Panc1 (cell line): Measurements from ENCODE around the gene ESR1. TPM values are rescaled to one million over a fixed set of nuclear protein-coding genes. Genes with fewer than 3 reads are reported as not detected.

Experiments
- ATAC-seq: fragments of 200-7000 bp; cut with Tn5 transposase; 2 replicates; pipeline ENCODE4 v1.9.1; 2020; ENCODE audit warnings: mild to moderate bottlenecking, moderate library complexity
- BruUV-seq: library from RNA; stranded (reverse); fragments of 400-500 nt; replicated peaks from 2 replicates; lab custom pipeline; 2021; lab: Mats Ljungman, UMichigan
- CTCF ChIA-PET: fragments of 300-600 bp; sonication (Branson Sonifier 250); formaldehyde crosslinking; loops from one replicate; lab custom pipeline; 2022; ENCODE audit warnings: antibody characterized with exemption; lab: Charles Lee
- POLR2A ChIA-PET: fragments of 300-600 bp; sonication (Branson Sonifier 250); formaldehyde crosslinking; loops from one replicate; lab custom pipeline; 2022; ENCODE audit warnings: antibody characterized with exemption; lab: Charles Lee
- DNase-seq: peaks from one replicate; pipeline ENCODE4 v3.0.0-alpha.2; 2010; ENCODE audit warnings: low read depth, low spot score
- H3K27ac ChIP-seq: 2 replicates; pipeline ENCODE4 v1.5.1; 2011; ENCODE audit warnings: mild to moderate bottlenecking, low read length, inconsistent platforms
- H3K27me3 ChIP-seq: fragments of 200-500 bp; sonication (Bioruptor generic); 2 replicates; pipeline ENCODE4 v1.6.0; 2014; ENCODE audit warnings: low read length, inconsistent platforms; ENCODE audit not compliant: control insufficient read depth, insufficient read depth
- H3K36me3 ChIP-seq: fragments of 200-500 bp; sonication (Bioruptor generic); 2 replicates; pipeline ENCODE4 v1.5.1; 2014; ENCODE audit warnings: inconsistent platforms, mild to moderate bottlenecking, low read length, moderate library complexity; ENCODE audit not compliant: control insufficient read depth, insufficient read depth
- H3K4me1 ChIP-seq: 2 replicates; pipeline ENCODE4 v1.5.1; 2011; ENCODE audit warnings: inconsistent platforms, mild to moderate bottlenecking, low read length, moderate library complexity; ENCODE audit not compliant: control insufficient read depth, insufficient read depth
- H3K4me3 ChIP-seq, 2 experiments: 2 replicates each; pipeline ENCODE4 v1.5.1; 2011 to 2012; ENCODE audit warnings: low read depth in 2 of 2, low read length in 2 of 2, mild to moderate bottlenecking in 2 of 2, inconsistent platforms in 1 of 2, moderate library complexity in 1 of 2
- H3K9me3 ChIP-seq: fragments of 200-500 bp; sonication (Bioruptor generic); 2 replicates; pipeline ENCODE4 v1.5.1; 2014; ENCODE audit warnings: low read depth, mild to moderate bottlenecking, inconsistent platforms, low read length, moderate library complexity; ENCODE audit not compliant: control insufficient read depth, insufficient read depth
- CTCF ChIP-seq: fragments of 450-650 bp; IDR thresholded peaks from 2 replicates; pipeline ENCODE4 v1.5.1; 2017; ENCODE audit warnings: mild to moderate bottlenecking
- POLR2AphosphoS5 ChIP-seq: IDR thresholded peaks from 2 replicates; pipeline ENCODE4 v1.6.1; 2012; ENCODE audit warnings: mild to moderate bottlenecking, low read depth, low read length, moderate library complexity
- REST ChIP-seq, 2 experiments: IDR thresholded peaks; 2 replicates each; pipeline ENCODE4 v1.6.1; 2011 to 2012; ENCODE audit warnings: low read depth in 2 of 2, control low read depth in 1 of 2, low read length in 1 of 2, mild to moderate bottlenecking in 1 of 2, moderate library complexity in 1 of 2; ENCODE audit not compliant: insufficient read depth in 1 of 2
- SIN3A ChIP-seq: IDR thresholded peaks from 2 replicates; pipeline ENCODE4 v1.6.1; 2012; ENCODE audit warnings: low read depth, mild to moderate bottlenecking, low read length, moderate library complexity, borderline replicate concordance; ENCODE audit not compliant: insufficient read depth
- TCF7L2 ChIP-seq: IDR thresholded peaks from 2 replicates; pipeline ENCODE4 v1.6.1; 2011; ENCODE audit warnings: mild to moderate bottlenecking, low read depth, low read length, inconsistent platforms
- in situ Hi-C: cut with HindIII; loops from 2 replicates; pipeline ENCODE4 v1.10.0; 2016; ENCODE audit warnings: low sequenced_read_pairs, low pct_unique_long_range_greater_than_20kb
- intact Hi-C: fragments of 100-400 bp; cut with micrococcal nuclease; formaldehyde crosslinking; loops from one replicate; pipeline ENCODE4 v1.10.0; 2022; ENCODE audit not compliant: unreplicated experiment
- total RNA-seq: library from RNA; stranded (reverse); gene quantifications from one replicate; pipeline ENCODE4 v1.2.1, GENCODE V29; 2021; ENCODE audit not compliant: unreplicated experiment

ESR1 gene
- total RNA-seq, 1 experiment from 2014 or later, result 0.03 TPM

GRCh38 chr6:151850479-151851003, 43.1 kb downstream of the ESR1 start:
- Histone ChIP-seq H3K27ac (no peak overlapping the region), H3K4me3 (no peak overlapping the region), H3K36me3 (no peaks in the 10 kb centered on the region), H3K9me3 (no peaks in the 10 kb centered on the region), H3K4me1 (no peaks in the 10 kb centered on the region), H3K27me3 (no peaks in the 10 kb centered on the region; the same call in 1 of the 2 replicates)
- no TSS peak for BruUV-seq
- in situ Hi-C loops, result no loop called here
- intact Hi-C loops, result no loop called here
- TF ChIP-seq TCF7L2, result no peak
- TF ChIP-seq CTCF, result no peak
- no peak for TF ChIP-seq SIN3A
- DNase-seq (no peak), ATAC-seq (no peak)
- POLR2A ChIA-PET, result no interaction called here
- CTCF ChIA-PET, result no interaction called here

GRCh38 chr6:151858294-151858693, 50.8 kb downstream of the ESR1 start:
- TF ChIP-seq TCF7L2, result no peak
- no peak for TF ChIP-seq CTCF
- no peak for TF ChIP-seq SIN3A
- TF ChIP-seq REST (IDR thresholded peaks at IDR 0.05; ENCODE audit: insufficient read depth in 1 of 2, low read depth in 2 of 2, low read length in 1 of 2), result no peak
- TF ChIP-seq POLR2AphosphoS5, result no peak
- CTCF ChIA-PET, result no interaction called here
- Histone ChIP-seq H3K4me3 (no peak overlapping the region), H3K4me1 (no peaks in the 10 kb centered on the region), H3K27ac (no peak overlapping the region), H3K27me3 (no peaks in the 10 kb centered on the region; the same call in 1 of the 2 replicates), H3K9me3 (no peaks in the 10 kb centered on the region), H3K36me3 (no peaks in the 10 kb centered on the region)
- no TSS peak for BruUV-seq
- intact Hi-C loops (no loop called here), in situ Hi-C loops (no loop called here)
- POLR2A ChIA-PET, result no interaction called here
- ATAC-seq (no peak), DNase-seq (no peak)
